ENCODE results near the gene RIC8A. TPM values are rescaled to one million over a fixed set of nuclear protein-coding genes. Genes with fewer than 3 reads are reported as not detected.

Gene RIC8A
- total and polyA plus RNA-seq, 2 of the 13 experiments (the other 11 are each of a cell fraction or from before 2014, with no cell fraction given) = 62.1 to 63.8 TPM

GRCh38 chr11:235997-236773 is 28.7 kb downstream of the RIC8A start, which contains the start of gene SIRT3 (continued):
- TF ChIP-seq ZNF326 (CRISPR knock-in tag; IDR thresholded peaks at IDR 0.05; ENCODE audit: borderline replicate concordance) = no peak
- TF ChIP-seq PATZ1 (CRISPR knock-in tag; IDR thresholded peaks at IDR 0.05) = peak; percentile 58; the same call in 1 of the 2 replicates
- no peak for TF ChIP-seq ZBTB7A (CRISPR knock-in tag; IDR thresholded peaks at IDR 0.05)
- TF ChIP-seq ZNF407 (CRISPR knock-in tag; IDR thresholded peaks at IDR 0.05; ENCODE audit: not compliant biosample characterization) = no peak
- TF ChIP-seq KDM1A (CRISPR knock-in tag; IDR thresholded peaks at IDR 0.05) = no peak
- TF ChIP-seq, protein P1, sequence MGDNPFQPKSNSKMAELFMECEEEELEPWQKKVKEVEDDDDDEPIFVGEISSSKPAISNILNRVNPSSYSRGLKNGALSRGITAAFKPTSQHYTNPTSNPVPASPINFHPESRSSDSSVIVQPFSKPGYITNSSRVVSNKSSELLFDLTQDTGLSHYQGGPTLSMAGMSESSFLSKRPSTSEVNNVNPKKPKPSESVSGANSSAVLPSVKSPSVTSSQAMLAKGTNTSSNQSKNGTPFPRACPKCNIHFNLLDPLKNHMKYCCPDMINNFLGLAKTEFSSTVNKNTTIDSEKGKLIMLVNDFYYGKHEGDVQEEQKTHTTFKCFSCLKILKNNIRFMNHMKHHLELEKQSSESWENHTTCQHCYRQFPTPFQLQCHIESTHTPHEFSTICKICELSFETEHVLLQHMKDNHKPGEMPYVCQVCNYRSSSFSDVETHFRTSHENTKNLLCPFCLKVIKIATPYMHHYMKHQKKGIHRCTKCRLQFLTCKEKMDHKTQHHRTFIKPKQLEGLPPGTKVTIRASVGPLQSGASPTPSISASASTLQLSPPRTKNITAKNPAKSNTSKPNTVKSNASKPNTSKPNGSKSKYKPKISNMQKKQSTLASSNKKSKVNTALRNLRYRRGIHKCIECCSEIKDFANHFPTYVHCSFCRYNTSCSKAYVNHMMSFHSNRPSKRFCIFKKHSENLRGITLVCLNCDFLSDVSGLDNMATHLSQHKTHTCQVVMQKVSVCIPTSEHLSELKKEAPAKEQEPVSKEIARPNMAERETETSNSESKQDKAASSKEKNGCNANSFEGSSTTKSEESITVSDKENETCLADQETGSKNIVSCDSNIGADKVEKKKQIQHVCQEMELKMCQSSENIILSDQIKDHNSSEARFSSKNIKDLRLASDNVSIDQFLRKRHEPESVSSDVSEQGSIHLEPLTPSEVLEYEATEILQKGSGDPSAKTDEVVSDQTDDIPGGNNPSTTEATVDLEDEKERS (CRISPR knock-in tag; IDR thresholded peaks at IDR 0.05) = 0 out of 2 replicates have a peak, but pooled peaks have one; percentile 16
- TF ChIP-seq BATF2 (CRISPR knock-in tag; IDR thresholded peaks at IDR 0.05) = no peak; the same call in 1 of the 2 replicates
- 0 out of 2 replicates have a peak, but pooled peaks have one; percentile 45 for TF ChIP-seq KLF12 (CRISPR knock-in tag; IDR thresholded peaks at IDR 0.05; ENCODE audit: borderline replicate concordance)
- no peak for TF ChIP-seq EED (CRISPR knock-in tag; IDR thresholded peaks at IDR 0.05)
- TF ChIP-seq ARHGAP35 (CRISPR knock-in tag; IDR thresholded peaks at IDR 0.05; ENCODE audit: borderline replicate concordance) = peak; percentile 24; the same call in 1 of the 2 replicates
- no peak for TF ChIP-seq ZNF12 (CRISPR knock-in tag; IDR thresholded peaks at IDR 0.05)
- no peak for TF ChIP-seq CEBPB (IDR thresholded peaks at IDR 0.05; ENCODE audit: borderline replicate concordance, low read depth, low read length)
- no peak for TF ChIP-seq DR1 (CRISPR knock-in tag; IDR thresholded peaks at IDR 0.05)
- no peak for TF ChIP-seq NFE2L2 (IDR thresholded peaks at IDR 0.05; ENCODE audit: low read length)
- TF ChIP-seq RBM22 (optimal IDR thresholded peaks at IDR 0.05; ENCODE audit: low read length) = no peak
